Measurements from ENCODE around the gene CTBP1.

CTBP1 gene

GRCh38 chr4:1221155-1221870 is 27.6 kb downstream of the CTBP1 start:
- no peak for DNase-seq

- no peak for DNase-seq
These were observed 28.4 kb downstream of the CTBP1 start for GRCh38 chr4:1220566-1220965.

GRCh38 chr4:1219566-1219950 is 29.4 kb downstream of the CTBP1 start:
- DNase-seq: no peak

- DNase-seq: no peak
These were observed 30.0 kb downstream of the CTBP1 start for GRCh38 chr4:1218634-1219565.

GRCh38 chr4:1217366-1217765 is 31.6 kb downstream of the CTBP1 start:
- no peak for DNase-seq

- DNase-seq: peak; percentile 38
These were observed 32.0 kb downstream of the CTBP1 start for GRCh38 chr4:1216869-1217294.

- no peak for DNase-seq
These were observed 32.8 kb downstream of the CTBP1 start for GRCh38 chr4:1216076-1216614.

- DNase-seq: no peak
These were observed 33.5 kb downstream of the CTBP1 start for GRCh38 chr4:1215141-1216075.

GRCh38 chr4:1214101-1215095 is 34.5 kb downstream of the CTBP1 start:
- DNase-seq: no peak

GRCh38 chr4:1213336-1213995 is 35.5 kb downstream of the CTBP1 start:
- DNase-seq: no peak

GRCh38 chr4:1212546-1213335 is 36.2 kb downstream of the CTBP1 start:
- DNase-seq: no peak

GRCh38 chr4:1211891-1212545 is 36.9 kb downstream of the CTBP1 start:
- no peak for DNase-seq

- no peak for DNase-seq
These were observed 37.6 kb downstream of the CTBP1 start for GRCh38 chr4:1211371-1211770.

GRCh38 chr4:1210971-1211370 is 38.0 kb downstream of the CTBP1 start:
- no peak for DNase-seq

- DNase-seq: no peak
These were observed 38.6 kb downstream of the CTBP1 start for GRCh38 chr4:1210241-1210841.

- DNase-seq: no peak
These were observed 39.1 kb downstream of the CTBP1 start for GRCh38 chr4:1209821-1210220.

GRCh38 chr4:1208970-1209704 is 39.8 kb downstream of the CTBP1 start:
- DNase-seq: no peak

GRCh38 chr4:1208266-1208961 is 40.5 kb downstream of the CTBP1 start:
- DNase-seq: no peak
